Activated naive CD4-positive, alpha-beta T cell treated with anti-CD3 and anti-CD28 coated beads, Interleukin-2, amount 50 U/mL, for 24 hours (primary cell): Measurements from ENCODE around the gene GPR183.

Experiments used
- H3K27ac Mint-ChIP-seq: one replicate; pipeline ENCODE4 v1.8.0; 2021; ENCODE audit warnings: mild to moderate bottlenecking, mixed read lengths
- H3K27me3 Mint-ChIP-seq: one replicate; pipeline ENCODE4 v1.8.0; 2021; ENCODE audit warnings: mixed read lengths
- H3K36me3 Mint-ChIP-seq: one replicate; pipeline ENCODE4 v1.8.0; 2021; ENCODE audit warnings: mixed read lengths
- H3K4me1 Mint-ChIP-seq: one replicate; pipeline ENCODE4 v1.8.0; 2021; ENCODE audit warnings: mixed read lengths
- H3K4me3 Mint-ChIP-seq: one replicate; pipeline ENCODE4 v1.8.0; 2021; ENCODE audit warnings: mild to moderate bottlenecking, mixed read lengths
- H3K9me3 Mint-ChIP-seq: one replicate; pipeline ENCODE4 v1.8.0; 2021; ENCODE audit warnings: mixed read lengths

GPR183 gene

GRCh38 chr13:99323488-99323887, 16.3 kb upstream of the GPR183 start:
- Mint-ChIP-seq H3K36me3 (peaks cover 24% of the 10 kb centered on the region), H3K9me3 (no peaks in the 10 kb centered on the region), H3K27ac (peak overlapping the region; percentile 79), H3K4me3 (peak overlapping the region; percentile 81), H3K4me1 (peaks cover 82% of the 10 kb centered on the region), H3K27me3 (no peaks in the 10 kb centered on the region)

GRCh38 chr13:99322297-99323103, 15.3 kb upstream of the GPR183 start:
- peak overlapping the region; percentile 79 for H3K27ac Mint-ChIP-seq
- no peaks in the 10 kb centered on the region for H3K9me3 Mint-ChIP-seq
- H3K36me3 Mint-ChIP-seq, result peaks cover 26% of the 10 kb centered on the region
- peaks cover 87% of the 10 kb centered on the region for H3K4me1 Mint-ChIP-seq
- no peaks in the 10 kb centered on the region for H3K27me3 Mint-ChIP-seq
- peak overlapping the region; percentile 81 for H3K4me3 Mint-ChIP-seq

- H3K9me3 Mint-ChIP-seq, result no peaks in the 10 kb centered on the region
- peak overlapping the region; percentile 81 for H3K4me3 Mint-ChIP-seq
- H3K36me3 Mint-ChIP-seq, result peaks cover 22% of the 10 kb centered on the region
- H3K27ac Mint-ChIP-seq, result peak overlapping the region; percentile 79
- H3K4me1 Mint-ChIP-seq, result peaks cover 87% of the 10 kb centered on the region
- no peaks in the 10 kb centered on the region for H3K27me3 Mint-ChIP-seq
Observed at GRCh38 chr13:99321709-99322108, 14.5 kb upstream of the GPR183 start.

DNA sequence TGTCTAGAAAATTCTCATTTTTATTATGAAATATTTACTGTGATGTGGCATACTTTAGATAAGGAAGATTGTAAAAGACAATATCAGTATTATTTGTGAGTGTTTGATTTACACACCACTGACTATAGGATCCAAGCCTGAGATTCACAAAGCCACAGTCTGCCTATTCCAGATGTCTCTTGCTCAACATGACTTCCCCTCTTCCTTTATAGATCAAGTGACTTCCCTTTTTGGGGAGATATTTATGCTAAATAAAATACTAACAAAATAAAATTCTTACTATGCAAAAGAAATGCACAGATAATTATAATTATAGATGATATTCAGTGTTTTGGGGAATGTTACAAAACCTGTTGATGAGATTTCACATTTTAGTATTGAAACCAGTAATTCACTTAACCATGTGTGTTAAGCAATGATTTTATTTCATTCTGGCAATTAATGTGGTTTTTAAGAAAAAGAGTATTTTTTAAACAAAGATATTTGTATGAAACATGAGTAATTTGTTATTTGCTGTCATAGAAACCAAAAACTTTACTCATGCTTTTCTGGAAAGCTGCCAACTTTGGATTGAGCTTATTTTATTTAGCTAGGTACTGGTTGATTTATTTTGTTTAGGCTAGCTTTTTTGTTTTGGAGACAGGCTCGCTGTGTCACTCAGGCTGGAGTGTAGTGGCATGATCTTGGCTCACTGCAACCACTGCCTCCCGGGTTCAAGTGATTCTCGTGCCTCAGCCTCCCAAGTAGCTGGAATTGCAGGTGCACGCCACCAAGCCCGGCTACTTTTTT, 13.7 kb upstream of the GPR183 start:
- Mint-ChIP-seq H3K9me3 (no peaks in the 10 kb centered on the region), H3K4me1 (peaks cover 87% of the 10 kb centered on the region), H3K36me3 (peaks cover 28% of the 10 kb centered on the region), H3K27ac (peak overlapping the region; percentile 51), H3K27me3 (no peaks in the 10 kb centered on the region), H3K4me3 (no peak overlapping the region)

DNA sequence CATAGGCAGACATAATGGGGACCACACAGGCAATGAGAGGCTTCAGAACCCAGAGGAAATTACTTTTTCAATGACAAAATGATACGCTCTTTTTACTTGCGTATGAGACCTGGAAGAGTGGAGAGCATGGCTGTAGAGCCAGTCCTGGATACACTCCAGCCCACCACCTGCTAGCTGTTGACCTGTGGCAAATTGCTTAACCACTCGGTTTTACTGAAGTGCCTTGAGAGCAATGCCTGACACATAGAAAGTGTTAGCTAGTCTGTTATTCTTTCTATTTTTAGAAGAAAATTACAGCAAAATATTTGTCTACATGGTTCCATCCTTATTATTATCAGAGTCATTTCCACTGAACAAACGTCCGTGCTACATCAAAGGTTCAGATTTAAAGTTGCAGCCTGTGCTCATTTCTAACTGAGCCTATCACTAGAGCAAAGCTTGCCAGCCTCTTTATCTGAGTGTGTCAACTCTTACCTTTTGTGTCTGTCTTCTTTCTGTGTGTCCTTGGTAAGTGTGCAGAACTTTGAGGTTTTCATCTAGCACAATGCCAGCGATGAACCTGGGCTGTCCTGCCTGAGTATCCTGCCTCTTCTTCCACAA, 9.6 kb upstream of the GPR183 start:
- peak overlapping the region; percentile 94 for H3K27ac Mint-ChIP-seq
- H3K4me3 Mint-ChIP-seq, result peak overlapping the region; percentile 44
- H3K27me3 Mint-ChIP-seq, result no peaks in the 10 kb centered on the region

DNA sequence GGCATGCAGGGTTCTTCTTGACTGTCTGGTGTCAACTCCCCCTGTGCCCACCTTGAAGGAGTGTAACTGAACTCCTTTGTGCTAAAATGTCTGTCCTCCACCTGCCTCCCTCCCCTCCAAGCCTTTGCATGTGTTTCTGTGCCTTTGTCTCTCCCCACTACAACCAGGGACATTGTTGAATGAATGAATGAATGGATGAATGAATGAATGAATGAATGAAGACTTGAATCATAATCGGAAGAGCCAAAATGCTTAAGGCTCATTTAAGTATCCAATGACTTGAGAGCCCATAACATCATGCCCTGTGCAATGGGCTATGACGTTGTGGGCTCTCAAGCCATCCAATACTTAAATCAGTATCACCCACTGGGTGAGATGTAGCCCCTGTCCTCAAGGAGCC, 9.0 kb upstream of the GPR183 start:
- no peaks in the 10 kb centered on the region for H3K9me3 Mint-ChIP-seq
- H3K36me3 Mint-ChIP-seq, result peaks cover 27% of the 10 kb centered on the region

More for the DNA sequence above, 9.6 kb upstream of the GPR183 start:
- no peaks in the 10 kb centered on the region for H3K9me3 Mint-ChIP-seq
- H3K4me1 Mint-ChIP-seq, result peaks cover 89% of the 10 kb centered on the region
- peaks cover 27% of the 10 kb centered on the region for H3K36me3 Mint-ChIP-seq

GRCh38 chr13:99315186-99315585, 8.0 kb upstream of the GPR183 start:
- H3K27ac Mint-ChIP-seq, result peak overlapping the region; percentile 95
- H3K36me3 Mint-ChIP-seq, result peaks cover 27% of the 10 kb centered on the region
- H3K4me3 Mint-ChIP-seq, result peak overlapping the region; percentile 77
- H3K9me3 Mint-ChIP-seq, result no peaks in the 10 kb centered on the region
- H3K27me3 Mint-ChIP-seq, result no peaks in the 10 kb centered on the region
- H3K4me1 Mint-ChIP-seq, result peaks cover 90% of the 10 kb centered on the region

More for the DNA sequence above, 9.0 kb upstream of the GPR183 start:
- no peaks in the 10 kb centered on the region for H3K27me3 Mint-ChIP-seq
- peaks cover 89% of the 10 kb centered on the region for H3K4me1 Mint-ChIP-seq
- H3K4me3 Mint-ChIP-seq, result peak overlapping the region; percentile 44
- H3K27ac Mint-ChIP-seq, result peak overlapping the region; percentile 94

- Mint-ChIP-seq H3K4me1 (peaks cover 90% of the 10 kb centered on the region), H3K9me3 (no peaks in the 10 kb centered on the region), H3K27me3 (no peaks in the 10 kb centered on the region), H3K36me3 (peaks cover 25% of the 10 kb centered on the region), H3K27ac (peak overlapping the region; percentile 95), H3K4me3 (peak overlapping the region; percentile 77)
Observed at GRCh38 chr13:99314640-99315176, 7.5 kb upstream of the GPR183 start.

GRCh38 chr13:99313941-99314340, 6.7 kb upstream of the GPR183 start:
- Mint-ChIP-seq H3K27me3 (no peaks in the 10 kb centered on the region), H3K4me1 (peaks cover 91% of the 10 kb centered on the region), H3K36me3 (peaks cover 21% of the 10 kb centered on the region), H3K27ac (peak overlapping the region; percentile 95), H3K4me3 (peak overlapping the region; percentile 77), H3K9me3 (no peaks in the 10 kb centered on the region)

GRCh38 chr13:99313501-99313900, 6.3 kb upstream of the GPR183 start:
- H3K4me3 Mint-ChIP-seq, result peak overlapping the region; percentile 66
- peak overlapping the region; percentile 93 for H3K27ac Mint-ChIP-seq

DNA sequence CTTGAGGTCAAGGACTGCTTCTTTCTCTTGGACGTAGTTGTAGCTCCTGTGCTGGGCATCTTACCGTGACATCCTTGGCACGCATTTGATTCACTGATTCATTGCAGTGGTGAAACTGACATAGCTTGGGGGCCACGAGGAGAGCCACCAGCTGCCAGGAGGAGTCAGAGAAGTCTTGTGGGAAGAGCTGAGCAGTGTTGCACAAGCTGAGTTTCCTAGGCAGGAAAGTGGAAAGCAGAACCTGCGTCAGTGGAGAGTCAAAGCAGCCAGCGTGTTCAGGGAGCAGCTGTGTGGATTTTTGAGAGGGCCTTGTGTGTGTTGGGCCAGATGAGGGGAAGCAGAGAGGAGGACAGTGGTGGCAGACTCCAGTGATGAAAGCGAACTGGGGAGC, 5.3 kb upstream of the GPR183 start:
- Mint-ChIP-seq H3K27me3 (no peaks in the 10 kb centered on the region), H3K4me3 (peak overlapping the region; percentile 45), H3K36me3 (peaks cover 24% of the 10 kb centered on the region), H3K4me1 (peaks cover 96% of the 10 kb centered on the region), H3K9me3 (no peaks in the 10 kb centered on the region), H3K27ac (peak overlapping the region; percentile 96)

More at GRCh38 chr13:99313501-99313900, 6.3 kb upstream of the GPR183 start:
- H3K4me1 Mint-ChIP-seq, result peaks cover 91% of the 10 kb centered on the region
- H3K27me3 Mint-ChIP-seq, result no peaks in the 10 kb centered on the region
- no peaks in the 10 kb centered on the region for H3K9me3 Mint-ChIP-seq
- peaks cover 21% of the 10 kb centered on the region for H3K36me3 Mint-ChIP-seq

- H3K4me3 Mint-ChIP-seq, result peak overlapping the region; percentile 23
- H3K27ac Mint-ChIP-seq, result peak overlapping the region; percentile 96
- peaks cover 94% of the 10 kb centered on the region for H3K4me1 Mint-ChIP-seq
- peaks cover 24% of the 10 kb centered on the region for H3K36me3 Mint-ChIP-seq
- no peaks in the 10 kb centered on the region for H3K9me3 Mint-ChIP-seq
- H3K27me3 Mint-ChIP-seq, result no peaks in the 10 kb centered on the region
Observed at GRCh38 chr13:99311748-99312492, 4.7 kb upstream of the GPR183 start.

GRCh38 chr13:99311137-99311536, 3.9 kb upstream of the GPR183 start:
- H3K27ac Mint-ChIP-seq, result peak overlapping the region; percentile 79
- peaks cover 91% of the 10 kb centered on the region for H3K4me1 Mint-ChIP-seq
- no peaks in the 10 kb centered on the region for H3K9me3 Mint-ChIP-seq
- H3K36me3 Mint-ChIP-seq, result peaks cover 18% of the 10 kb centered on the region
- H3K27me3 Mint-ChIP-seq, result no peaks in the 10 kb centered on the region
- peak overlapping the region; percentile 49 for H3K4me3 Mint-ChIP-seq

GRCh38 chr13:99310382-99311031, 3.3 kb upstream of the GPR183 start:
- H3K36me3 Mint-ChIP-seq, result peaks cover 18% of the 10 kb centered on the region
- H3K4me1 Mint-ChIP-seq, result peaks cover 88% of the 10 kb centered on the region
- peak overlapping the region; percentile 53 for H3K4me3 Mint-ChIP-seq
- no peaks in the 10 kb centered on the region for H3K9me3 Mint-ChIP-seq
- H3K27ac Mint-ChIP-seq, result peak overlapping the region; percentile 80
- no peaks in the 10 kb centered on the region for H3K27me3 Mint-ChIP-seq
